Measurements from ENCODE around the gene ELF1. TPM values are rescaled to one million over a fixed set of nuclear protein-coding genes. Genes with fewer than 3 reads are reported as not detected.

The ELF1 gene
- total and polyA plus RNA-seq, 2 of the 4 experiments (the other 2 are of a cell fraction), result 25.4 to 27.6 TPM

DNA sequence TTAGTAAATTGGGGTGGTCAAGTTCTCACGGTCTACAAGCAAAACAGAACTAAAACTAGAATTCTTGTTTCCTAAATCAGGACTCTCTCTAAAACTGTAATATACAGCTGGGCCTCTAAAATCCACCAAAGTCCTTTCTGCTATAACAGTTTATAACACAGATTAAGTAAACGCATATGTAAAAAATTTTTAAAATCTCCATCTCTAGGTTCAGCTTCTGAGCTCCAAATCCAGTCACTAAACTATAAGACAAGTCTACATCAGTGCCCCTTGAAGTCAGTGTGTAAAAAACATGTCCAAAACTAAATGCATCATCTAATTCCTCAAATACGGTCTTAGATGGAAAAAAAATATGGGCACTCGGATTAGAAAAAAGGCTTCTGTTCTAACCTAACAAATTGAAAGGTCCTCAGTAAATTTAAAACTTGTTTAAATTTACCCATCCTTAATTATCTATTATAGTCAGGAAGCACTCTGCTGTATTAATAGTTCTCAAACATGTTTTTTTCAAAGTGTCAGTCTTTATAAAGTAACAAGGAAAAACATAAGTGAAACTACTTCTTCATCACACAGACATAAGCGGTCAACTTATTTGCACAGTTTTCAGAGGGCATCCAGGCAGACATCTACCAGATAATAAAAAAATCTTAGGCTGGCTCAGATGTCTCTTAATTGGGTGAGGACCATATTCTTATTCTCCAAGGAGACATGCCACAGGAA is 33.6 kb downstream of the ELF1 start:
- H3K56ac ChIP-seq (ENCODE audit: extremely low read depth, insufficient read depth, low read length), result no peak overlapping the region
- H2AFZ ChIP-seq (replicated peaks; ENCODE audit: low read length, poor library complexity), result no peak overlapping the region
- dilution Hi-C loops (cut with HindIII; ENCODE audit: low sequenced_read_pairs, unreplicated experiment), result no loop called here
- peaks cover 3% of the 10 kb centered on the region; the same call in 1 of the 2 replicates for H3K9me1 ChIP-seq (ENCODE audit: insufficient read depth, low read length)
- H2BK15ac ChIP-seq (ENCODE audit: low read depth, low read length), result no peak overlapping the region
- no peak overlapping the region for H4K91ac ChIP-seq (ENCODE audit: insufficient read depth, low read depth, low read length)
- H3K18ac ChIP-seq (ENCODE audit: low read depth, low read length), result no peak overlapping the region
- no peaks in the 10 kb centered on the region for H3K27me3 ChIP-seq (ENCODE audit: control insufficient read depth, insufficient read depth, low read length)
- no peak overlapping the region for H3K23ac ChIP-seq (ENCODE audit: low read depth, low read length)
- H3K4me1 ChIP-seq (ENCODE audit: control insufficient read depth, insufficient read depth, low read length), result peaks cover 5% of the 10 kb centered on the region; the same call in 1 of the 2 replicates
- peaks cover 16% of the 10 kb centered on the region; the same call in 1 of the 2 replicates for H4K20me1 ChIP-seq (ENCODE audit: insufficient read depth, low read length)
- POLR2A ChIA-PET (ENCODE audit: unreplicated experiment), result no interaction called here
- H4K5ac ChIP-seq (ENCODE audit: low read depth, low read length), result no peak overlapping the region
- ATAC-seq (ENCODE audit: low read depth) (no peak), DNase-seq (no peak)
- no CpG with 5 or more reads among the region's 5 CpGs for WGBS, 2 experiments (ENCODE audit: extremely low coverage in 2 of 2, insufficient read length in 1 of 2)
- H4K8ac ChIP-seq (ENCODE audit: low read depth in 2 of 2, low read length in 2 of 2), result no peak overlapping the region
- H3K14ac ChIP-seq (replicated peaks; ENCODE audit: low read depth, low read length), result no peak overlapping the region
- H2BK120ac ChIP-seq (ENCODE audit: low read depth, low read length), result no peak overlapping the region
- H3K4ac ChIP-seq (ENCODE audit: low read depth, low read length), result no peak overlapping the region
- intact Hi-C loops (cut with micrococcal nuclease), result loop anchor here (5.0 kb wide), 1 partner anchor 67 kb away; no protein-coding TSS in a partner anchor
- TF ChIP-seq, protein P1, sequence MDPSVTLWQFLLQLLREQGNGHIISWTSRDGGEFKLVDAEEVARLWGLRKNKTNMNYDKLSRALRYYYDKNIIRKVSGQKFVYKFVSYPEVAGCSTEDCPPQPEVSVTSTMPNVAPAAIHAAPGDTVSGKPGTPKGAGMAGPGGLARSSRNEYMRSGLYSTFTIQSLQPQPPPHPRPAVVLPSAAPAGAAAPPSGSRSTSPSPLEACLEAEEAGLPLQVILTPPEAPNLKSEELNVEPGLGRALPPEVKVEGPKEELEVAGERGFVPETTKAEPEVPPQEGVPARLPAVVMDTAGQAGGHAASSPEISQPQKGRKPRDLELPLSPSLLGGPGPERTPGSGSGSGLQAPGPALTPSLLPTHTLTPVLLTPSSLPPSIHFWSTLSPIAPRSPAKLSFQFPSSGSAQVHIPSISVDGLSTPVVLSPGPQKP (IDR thresholded peaks at IDR 0.05; ENCODE audit: borderline replicate concordance, low read depth, low read length), result no peak
- TF ChIP-seq CEBPB (IDR thresholded peaks at IDR 0.05; ENCODE audit: low read depth, low read length), result no peak
- BruUV-seq (replicated peaks), result no TSS peak
- peaks cover 28 to 48% of the 10 kb centered on the region in 2 experiments for H3K79me1 ChIP-seq (ENCODE audit: low read depth in 1 of 2, low read length in 2 of 2)
- no peak overlapping the region for H2BK20ac ChIP-seq (ENCODE audit: low read depth, low read length)
- no peak overlapping the region for H3K9ac ChIP-seq (ENCODE audit: low read depth, low read length)
- H3K9me3 ChIP-seq (ENCODE audit: control insufficient read depth, insufficient read depth, low read length), result no peaks in the 10 kb centered on the region
- CTCF ChIA-PET, result interaction anchor here (0.6 to 1.2 kb wide), 2 partner anchors 11 to 64 kb away, joined by 3 to 4 read pairs; no protein-coding TSS in a partner anchor
- in situ Hi-C loops (cut with MboI; ENCODE audit: low sequenced_read_pairs), result no loop called here
- no peak overlapping the region for H3K27ac ChIP-seq (ENCODE audit: insufficient read depth, low read length)
- no peaks in the 10 kb centered on the region for H3K36me3 ChIP-seq (ENCODE audit: control insufficient read depth, insufficient read depth, low read length)
- H2AK5ac ChIP-seq (ENCODE audit: low read depth, low read length), result no peak overlapping the region
- no peak overlapping the region for H3K4me2 ChIP-seq (ENCODE audit: low read depth, low read length)
- no peak overlapping the region for H2BK5ac ChIP-seq (ENCODE audit: low read depth, low read length, poor library complexity, severe bottlenecking)
- no peak overlapping the region for H3K4me3 ChIP-seq (ENCODE audit: insufficient read depth, low read depth, low read length)
- no peak overlapping the region for H2AK9ac ChIP-seq (replicated peaks; ENCODE audit: low read depth, low read length, poor library complexity)
